Endometrial microvascular endothelial cells (primary cell): Measurements from ENCODE around the gene SPDL1. TPM values are rescaled to one million over a fixed set of nuclear protein-coding genes. Genes with fewer than 3 reads are reported as not detected.

ENCODE experiments used
- in situ Hi-C: cut with HindIII; loops from 2 replicates; pipeline ENCODE4 v1.10.0; 2017; ENCODE audit warnings: low sequenced_read_pairs, low pct_unique_long_range_greater_than_20kb; ENCODE audit errors: inconsistent ontology term
- total RNA-seq: library from RNA; depleted of rRNA; stranded (reverse); fragments of >200 nt; gene quantifications from one replicate; pipeline ENCODE4 v1.2.3, GENCODE V29; 2015; ENCODE audit errors: inconsistent ontology term

The SPDL1 gene
- total RNA-seq, 1 donor from 2014 or later = 46.3 TPM

GRCh38 chr5:169566202-169566601 lies 17.4 kb upstream of the SPDL1 start:
- in situ Hi-C loops = no loop called here

- in situ Hi-C loops = no loop called here
Measured at GRCh38 chr5:169567079-169567478, 16.5 kb upstream of the SPDL1 start.

- in situ Hi-C loops = no loop called here
Measured at GRCh38 chr5:169569513-169569912, 14.1 kb upstream of the SPDL1 start.

GRCh38 chr5:169571355-169571754 lies 12.2 kb upstream of the SPDL1 start:
- in situ Hi-C loops = no loop called here

GRCh38 chr5:169574134-169574646 lies 9.4 kb upstream of the SPDL1 start:
- in situ Hi-C loops = no loop called here

- in situ Hi-C loops = no loop called here
Measured at GRCh38 chr5:169576181-169576598, 7.4 kb upstream of the SPDL1 start.

- in situ Hi-C loops = no loop called here
Measured at GRCh38 chr5:169577951-169578350, 5.6 kb upstream of the SPDL1 start.

GRCh38 chr5:169580964-169581363 lies 2.6 kb upstream of the SPDL1 start:
- in situ Hi-C loops = no loop called here

- in situ Hi-C loops = no loop called here
Measured at GRCh38 chr5:169581580-169582227, 1.9 kb upstream of the SPDL1 start.

GRCh38 chr5:169583101-169583423 lies 511 bp upstream of the SPDL1 start:
- in situ Hi-C loops = no loop called here

- in situ Hi-C loops = no loop called here
Measured at GRCh38 chr5:169584998-169585451, 1.5 kb downstream of the SPDL1 start.

- in situ Hi-C loops = no loop called here
Measured at GRCh38 chr5:169590602-169591001, 7.0 kb downstream of the SPDL1 start.

- in situ Hi-C loops = no loop called here
Measured at GRCh38 chr5:169591636-169592035, 8.1 kb downstream of the SPDL1 start.

- in situ Hi-C loops = no loop called here
Measured at GRCh38 chr5:169592937-169593650, 9.5 kb downstream of the SPDL1 start.

- in situ Hi-C loops = no loop called here
Measured at GRCh38 chr5:169595172-169595820, 11.7 kb downstream of the SPDL1 start.

GRCh38 chr5:169599451-169599850 lies 15.9 kb downstream of the SPDL1 start:
- in situ Hi-C loops = no loop called here

- in situ Hi-C loops = no loop called here
Measured at GRCh38 chr5:169602535-169602934, 19.0 kb downstream of the SPDL1 start.

GRCh38 chr5:169606279-169606678 lies 22.7 kb downstream of the SPDL1 start:
- in situ Hi-C loops = no loop called here

GRCh38 chr5:169607882-169608281 lies 24.3 kb downstream of the SPDL1 start:
- in situ Hi-C loops = no loop called here

- in situ Hi-C loops = no loop called here
Measured at GRCh38 chr5:169609716-169610115, 26.1 kb downstream of the SPDL1 start.
